GM10266 (cell line): ENCODE measurements around the gene ZDHHC12.

Experiments
- DNase-seq: peaks from one replicate; pipeline ENCODE4 v3.0.0; 2012; ENCODE audit errors: extremely low spot score
- CTCF ChIP-seq: IDR thresholded peaks from 2 replicates; pipeline ENCODE4 v1.5.1; 2012; ENCODE audit warnings: mild to moderate bottlenecking, low read depth; ENCODE audit not compliant: control insufficient read depth, insufficient read depth; ENCODE audit errors: missing control alignments

ZDHHC12 gene

DNA sequence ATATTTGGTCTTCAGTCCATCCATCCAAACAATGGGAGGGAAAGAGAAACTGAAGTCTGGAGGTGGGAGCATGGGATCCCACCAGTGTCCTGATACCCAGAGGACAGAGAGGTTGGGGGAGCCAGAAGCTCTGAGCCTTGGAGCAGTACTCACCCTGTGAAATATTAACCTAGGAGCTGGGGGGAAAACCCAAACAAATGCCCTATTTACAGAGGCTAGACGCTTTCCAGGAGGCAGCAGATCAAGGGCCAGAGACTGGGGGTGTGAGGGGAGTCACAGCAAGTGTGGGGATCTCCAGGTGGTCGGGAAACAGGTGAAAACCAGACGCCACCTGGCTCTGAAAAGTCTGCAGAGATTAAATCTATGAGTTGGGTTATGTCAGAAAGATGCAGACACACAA is 41.6 kb upstream of the ZDHHC12 start:
- no peak for TF ChIP-seq CTCF
- no peak for DNase-seq

GRCh38 chr9:128764361-128764760 is 40.4 kb upstream of the ZDHHC12 start:
- TF ChIP-seq CTCF, result peak; percentile 7
- no peak for DNase-seq

- no peak for DNase-seq
- TF ChIP-seq CTCF, result no peak
Measured at GRCh38 chr9:128762671-128763449, 38.9 kb upstream of the ZDHHC12 start.

- no peak for DNase-seq
- TF ChIP-seq CTCF, result no peak
Measured at GRCh38 chr9:128757602-128758001, 33.7 kb upstream of the ZDHHC12 start.

- no peak for TF ChIP-seq CTCF
- DNase-seq, result no peak
Measured at GRCh38 chr9:128753627-128754026, 29.7 kb upstream of the ZDHHC12 start.

DNA sequence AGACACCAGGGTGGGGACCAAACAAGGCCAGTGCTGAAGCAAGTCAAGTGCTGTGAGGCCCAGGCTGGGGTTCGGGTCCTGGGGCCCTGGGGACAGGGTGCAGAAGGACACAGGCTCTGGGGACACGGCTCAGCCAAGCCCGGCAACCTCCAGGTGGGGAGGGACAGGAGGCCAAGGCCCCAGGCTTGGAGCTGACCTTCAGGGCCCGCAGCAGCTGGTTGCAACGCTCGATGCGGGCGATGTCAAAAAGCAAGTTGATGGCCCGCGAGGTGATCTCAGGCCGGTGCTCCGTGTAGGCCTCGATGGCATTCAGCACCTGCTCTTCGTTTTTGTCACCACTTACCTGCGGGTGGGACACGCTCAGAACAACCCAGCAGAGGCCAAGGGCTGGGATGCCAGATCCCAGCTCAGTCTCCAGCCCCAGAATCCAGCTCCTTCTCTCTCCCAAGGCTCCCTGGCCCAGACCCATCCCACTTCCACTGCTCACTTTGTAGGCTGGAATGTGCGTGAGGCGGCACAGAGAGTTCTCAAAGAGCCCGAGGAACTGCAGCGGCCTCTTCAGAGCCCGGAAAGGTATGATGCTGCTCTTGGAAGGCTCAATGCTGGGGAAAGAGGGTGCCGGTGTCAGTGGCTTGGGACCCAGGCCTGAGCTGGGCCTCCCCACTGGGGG is 27.1 kb upstream of the ZDHHC12 start:
- no peak for TF ChIP-seq CTCF
- DNase-seq, result no peak

DNA sequence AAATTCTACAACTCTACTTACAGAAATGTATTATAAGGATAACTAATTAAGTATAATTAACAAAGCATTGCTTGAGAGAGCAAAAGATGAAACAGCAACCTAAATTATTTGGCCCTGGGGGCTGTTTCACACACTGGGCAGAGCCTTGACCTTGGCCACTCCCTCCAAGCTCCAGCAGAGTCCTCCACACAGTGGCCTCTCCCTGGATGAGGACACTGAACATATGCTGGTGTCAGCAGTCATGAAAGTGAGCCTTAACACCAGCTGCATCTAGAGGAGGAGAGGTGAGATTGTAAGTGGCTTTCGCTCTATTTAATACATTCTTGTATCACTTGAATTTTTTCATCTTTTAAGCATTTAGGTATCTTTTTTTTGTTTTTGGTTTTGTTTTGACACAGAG is 23.3 kb upstream of the ZDHHC12 start:
- no peak for DNase-seq

More for the DNA sequence above, 23.3 kb upstream of the ZDHHC12 start:
- TF ChIP-seq CTCF, result no peak
